Keratinocyte (primary cell): ENCODE data around the gene ABL2. TPM values are rescaled to one million over a fixed set of nuclear protein-coding genes. Genes with fewer than 3 reads are reported as not detected.

Experiments used
- DNase-seq: peaks from one replicate; pipeline ENCODE4 v3.0.0-alpha.2; 2011; ENCODE audit warnings: low read depth, missing footprints, low spot score
- FAIRE-seq: peaks from 2 replicates; lab custom pipeline; 2011; peaks lifted over from hg19 to GRCh38; lab: Jason Lieb, UNC
- H2AFZ ChIP-seq: 2 replicates; pipeline ENCODE4 v1.6.0; 2012; ENCODE audit warnings: low read length, control low read depth, inconsistent platforms; ENCODE audit not compliant: control insufficient read depth
- H3K27ac ChIP-seq: 2 replicates; pipeline ENCODE4 v1.5.1; 2011; ENCODE audit warnings: low read length; ENCODE audit not compliant: control insufficient read depth, insufficient read depth
- H3K27me3 ChIP-seq: 3 replicates; pipeline ENCODE4 v1.6.0; 2011; ENCODE audit warnings: low read length; ENCODE audit not compliant: control insufficient read depth, insufficient read depth; ENCODE audit errors: extremely low read depth
- H3K36me3 ChIP-seq, 2 experiments: 2 replicates in 1 of 2; 3 replicates in 1 of 2; pipeline ENCODE4 v1.5.1; 2011; ENCODE audit warnings: low read length in 2 of 2, mild to moderate bottlenecking in 1 of 2; ENCODE audit not compliant: control insufficient read depth in 2 of 2, insufficient read depth in 2 of 2; ENCODE audit errors: extremely low read depth in 1 of 2
- H3K4me1 ChIP-seq: 3 replicates; pipeline ENCODE4 v1.5.1; 2011; ENCODE audit warnings: low read length; ENCODE audit not compliant: control insufficient read depth, insufficient read depth; ENCODE audit errors: extremely low read depth
- H3K4me2 ChIP-seq: 3 replicates; pipeline ENCODE4 v1.6.0; 2011; ENCODE audit warnings: low read depth, low read length; ENCODE audit not compliant: control insufficient read depth, insufficient read depth; ENCODE audit errors: extremely low read depth
- H3K4me3 ChIP-seq, 3 experiments: fragments of 200-600 bp in 1 of 3; sonication (generic) in 1 of 3; 2 replicates in 2 of 3; 3 replicates in 1 of 3; pipeline ENCODE4 v1.5.1; 2011 to 2016; ENCODE audit warnings: low read length in 3 of 3, mild to moderate bottlenecking in 3 of 3, control low read depth in 2 of 3, inconsistent platforms in 1 of 3, low read depth in 1 of 3, mixed read lengths in 1 of 3, mixed run types in 1 of 3, moderate library complexity in 1 of 3; ENCODE audit not compliant: control insufficient read depth in 2 of 3, insufficient read depth in 2 of 3; ENCODE audit errors: extremely low read depth in 1 of 3
- H3K79me2 ChIP-seq: 2 replicates; pipeline ENCODE4 v1.6.0; 2012; ENCODE audit warnings: low read length; ENCODE audit not compliant: control insufficient read depth, insufficient read depth
- H3K9ac ChIP-seq: 3 replicates; pipeline ENCODE4 v1.6.0; 2011; ENCODE audit warnings: low read length; ENCODE audit not compliant: control insufficient read depth, insufficient read depth; ENCODE audit errors: extremely low read depth
- H3K9me1 ChIP-seq: 3 replicates; pipeline ENCODE4 v1.6.0; 2011; ENCODE audit warnings: low read length; ENCODE audit not compliant: control insufficient read depth, insufficient read depth; ENCODE audit errors: extremely low read depth
- H3K9me3 ChIP-seq: 2 replicates; pipeline ENCODE4 v1.5.1; 2012; ENCODE audit warnings: low read depth, low read length; ENCODE audit not compliant: control insufficient read depth
- H4K20me1 ChIP-seq: 3 replicates; pipeline ENCODE4 v1.6.0; 2011; ENCODE audit warnings: low read length; ENCODE audit not compliant: control insufficient read depth, insufficient read depth; ENCODE audit errors: extremely low read depth
- CTCF ChIP-seq, 3 experiments: IDR thresholded peaks in 1 of 3; conservative IDR thresholded peaks in 1 of 3; optimal IDR thresholded peaks in 1 of 3; 2 replicates in 2 of 3; 3 replicates in 1 of 3; pipeline versions ENCODE3 to v1.5.1; 2011; ENCODE audit warnings: low read length in 3 of 3, mild to moderate bottlenecking in 3 of 3, moderate library complexity in 2 of 3, control low read depth in 1 of 3, inconsistent platforms in 1 of 3; ENCODE audit not compliant: insufficient read depth in 2 of 3; ENCODE audit errors: extremely low read depth in 1 of 3
- EZH2 ChIP-seq: IDR thresholded peaks from one replicate; pipeline ENCODE4 v1.6.1; 2012; ENCODE audit warnings: inconsistent platforms, mild to moderate bottlenecking, low read length, moderate library complexity
- dilution Hi-C: fragments of 300-500 bp; cut with MboI; formaldehyde crosslinking; loops from one replicate; pipeline ENCODE4 v1.7.0; 2020; ENCODE audit warnings: low sequenced_read_pairs; ENCODE audit not compliant: extremely low pct_ligation_motif_present
- polyA plus RNA-seq, 5 experiments: library from polyadenylated mRNA; depleted of rRNA in 3 of 5; stranded (reverse) in 3 of 5; stranded (forward) in 1 of 5; unstranded in 1 of 5; fragments of >200 nt; gene quantifications; 1 replicate in 1 of 5; 2 replicates in 3 of 5; 3 replicates in 1 of 5; pipeline versions ENCODE4 v1.2.1 to v1.2.3, GENCODE V29; 2011 to 2012; ENCODE audit warnings: missing spikeins in 2 of 5, low read depth in 1 of 5, low replicate concordance in 1 of 5

Gene ABL2
- polyA plus RNA-seq, 1 donor (not counting 4 experiments of a cell fraction or from before 2014, with no cell fraction given): 37.6 TPM

DNA sequence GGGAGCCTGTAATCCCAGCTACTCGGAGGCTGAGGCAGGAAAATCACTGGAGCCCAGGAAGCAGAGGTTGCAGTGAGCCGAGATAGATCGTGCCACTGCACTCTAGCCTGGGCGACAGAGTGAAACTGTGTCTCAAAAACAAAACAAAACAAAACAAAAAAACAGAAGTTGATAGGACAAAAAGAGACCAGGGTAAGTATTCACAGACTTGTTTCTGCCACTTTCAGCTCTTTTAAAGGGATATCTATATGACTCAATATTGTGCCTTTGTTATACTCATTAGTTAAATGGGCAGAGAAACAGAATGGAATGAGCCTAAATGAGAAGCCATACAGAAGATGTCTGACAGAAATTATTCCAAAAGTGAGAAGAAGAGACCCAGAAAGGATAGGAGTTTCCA, 23.1 kb upstream of the ABL2 start:
- Histone ChIP-seq H3K4me3 (no peak overlapping the region), H2AFZ (no peak overlapping the region), H3K9me3 (no peaks in the 10 kb centered on the region), H3K27ac (no peak overlapping the region), H3K9me1 (no peaks in the 10 kb centered on the region), H4K20me1 (no peaks in the 10 kb centered on the region), H3K9ac (no peak overlapping the region), H3K4me1 (no peaks in the 10 kb centered on the region), H3K27me3 (no peaks in the 10 kb centered on the region), H3K4me2 (no peak overlapping the region), H3K36me3 (no peaks in the 10 kb centered on the region), H3K79me2 (no peaks in the 10 kb centered on the region)
- TF ChIP-seq CTCF (optimal IDR thresholded peaks at IDR 0.05 in 1 of 3, IDR thresholded peaks at IDR 0.05 in 1 of 3, conservative IDR thresholded peaks at IDR 0.05 in 1 of 3; ENCODE audit: extremely low read depth in 1 of 3, insufficient read depth in 2 of 3, low read length in 3 of 3) (no peak), EZH2 (no peak)
- DNase-seq (no peak), FAIRE-seq (no peak)
- dilution Hi-C loops: no loop called here

GRCh38 chr1:179251675-179252074, 22.2 kb upstream of the ABL2 start:
- Histone ChIP-seq H3K79me2 (no peaks in the 10 kb centered on the region), H3K9ac (no peak overlapping the region), H3K9me3 (no peaks in the 10 kb centered on the region), H3K36me3 (no peaks in the 10 kb centered on the region), H3K27me3 (no peaks in the 10 kb centered on the region), H4K20me1 (no peaks in the 10 kb centered on the region), H3K9me1 (no peaks in the 10 kb centered on the region), H3K4me1 (no peaks in the 10 kb centered on the region), H2AFZ (no peak overlapping the region), H3K4me2 (no peak overlapping the region), H3K27ac (no peak overlapping the region), H3K4me3 (no peak overlapping the region)
- DNase-seq: no peak
- dilution Hi-C loops: no loop called here
- no peak for FAIRE-seq
- TF ChIP-seq CTCF (optimal IDR thresholded peaks at IDR 0.05 in 1 of 3, IDR thresholded peaks at IDR 0.05 in 1 of 3, conservative IDR thresholded peaks at IDR 0.05 in 1 of 3; ENCODE audit: extremely low read depth in 1 of 3, insufficient read depth in 2 of 3, low read length in 3 of 3) (peak in 2 of 3 experiments; percentile 28 to 41), EZH2 (no peak)
